K562 (cell line): ENCODE data around the gene IL36RN.

Experiments
- MAFK ChIP-seq: IDR thresholded peaks from 2 replicates; pipeline ENCODE4 v1.6.1; 2011; ENCODE audit warnings: low read length, improper control_type of control experiment
- PYGO2 ChIP-seq: fragments of 450-650 bp; IDR thresholded peaks from 2 replicates; pipeline ENCODE4 v1.6.1; 2016; ENCODE audit warnings: mild to moderate bottlenecking, missing genetic modification characterization, moderate library complexity, missing compliant biosample characterization
- TAF1 ChIP-seq: IDR thresholded peaks from 2 replicates; pipeline ENCODE4 v1.6.1; 2011; ENCODE audit warnings: mild to moderate bottlenecking, low read length, moderate library complexity; ENCODE audit not compliant: insufficient read depth, control insufficient read depth, severe bottlenecking; ENCODE audit errors: extremely low read depth
- TF ChIP-seq, protein P1 (sequence below), 3 experiments: IDR thresholded peaks in 2 of 3; conservative IDR thresholded peaks in 1 of 3; 2 replicates each; pipeline ENCODE4 v1.5.1; 2011 to 2012; ENCODE audit warnings: low read length in 3 of 3, mild to moderate bottlenecking in 3 of 3, control low read depth in 2 of 3, improper control_type of control experiment in 1 of 3, inconsistent platforms in 1 of 3, low read depth in 1 of 3, mixed read lengths in 1 of 3, moderate library complexity in 1 of 3; ENCODE audit not compliant: insufficient read depth in 2 of 3

DNA sequence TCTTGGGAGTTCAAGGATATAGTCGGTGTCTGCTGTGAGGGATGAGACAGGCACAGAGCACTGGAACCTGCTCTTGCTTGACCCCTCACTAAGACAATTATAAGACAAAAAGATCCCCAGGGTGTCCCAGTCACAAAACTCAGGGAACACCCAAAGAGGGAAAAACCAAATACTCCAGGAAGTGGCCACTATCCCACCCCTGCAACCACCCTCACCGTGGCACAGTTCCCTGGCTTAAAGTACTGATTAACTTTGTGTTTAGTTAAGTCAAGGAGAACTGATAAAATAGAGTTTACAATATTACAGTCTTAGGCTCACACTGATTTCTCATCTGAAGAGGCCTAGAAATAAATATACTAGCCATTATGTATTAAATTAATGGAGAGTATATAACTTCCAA, 19.8 kb upstream of the IL36RN start:
- TF ChIP-seq, protein P1, sequence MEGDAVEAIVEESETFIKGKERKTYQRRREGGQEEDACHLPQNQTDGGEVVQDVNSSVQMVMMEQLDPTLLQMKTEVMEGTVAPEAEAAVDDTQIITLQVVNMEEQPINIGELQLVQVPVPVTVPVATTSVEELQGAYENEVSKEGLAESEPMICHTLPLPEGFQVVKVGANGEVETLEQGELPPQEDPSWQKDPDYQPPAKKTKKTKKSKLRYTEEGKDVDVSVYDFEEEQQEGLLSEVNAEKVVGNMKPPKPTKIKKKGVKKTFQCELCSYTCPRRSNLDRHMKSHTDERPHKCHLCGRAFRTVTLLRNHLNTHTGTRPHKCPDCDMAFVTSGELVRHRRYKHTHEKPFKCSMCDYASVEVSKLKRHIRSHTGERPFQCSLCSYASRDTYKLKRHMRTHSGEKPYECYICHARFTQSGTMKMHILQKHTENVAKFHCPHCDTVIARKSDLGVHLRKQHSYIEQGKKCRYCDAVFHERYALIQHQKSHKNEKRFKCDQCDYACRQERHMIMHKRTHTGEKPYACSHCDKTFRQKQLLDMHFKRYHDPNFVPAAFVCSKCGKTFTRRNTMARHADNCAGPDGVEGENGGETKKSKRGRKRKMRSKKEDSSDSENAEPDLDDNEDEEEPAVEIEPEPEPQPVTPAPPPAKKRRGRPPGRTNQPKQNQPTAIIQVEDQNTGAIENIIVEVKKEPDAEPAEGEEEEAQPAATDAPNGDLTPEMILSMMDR (IDR thresholded peaks at IDR 0.05 in 2 of 3, conservative IDR thresholded peaks at IDR 0.05 in 1 of 3; ENCODE audit: insufficient read depth in 2 of 3, low read depth in 1 of 3, low read length in 3 of 3), result no peak
- TF ChIP-seq TAF1 (no peak), PYGO2 (tag) (no peak), MAFK (no peak)
